Lower lobe of right lung (tissue), 2 donors: ENCODE results near the gene GALNT11. TPM values are rescaled to one million over a fixed set of nuclear protein-coding genes. Genes with fewer than 3 reads are reported as not detected.

Experiments
- ATAC-seq, 2 donors: fragments of 200-7000 bp; cut with Tn5 transposase; one replicate each; pipeline ENCODE4 v1.9.1; 2020 to 2022; ENCODE audit warnings: mild to moderate bottlenecking in 2 of 2, moderate library complexity in 2 of 2
- DNase-seq: peaks from one replicate; pipeline ENCODE4 v3.0.0-alpha.2; 2020
- H3K27ac ChIP-seq: fragments of 200-600 bp; one replicate; pipeline ENCODE4 v1.8.0; 2022
- H3K27me3 ChIP-seq: fragments of 200-600 bp; one replicate; pipeline ENCODE4 v1.8.0; 2022; ENCODE audit warnings: low read depth
- H3K36me3 ChIP-seq: fragments of 200-600 bp; one replicate; pipeline ENCODE4 v1.8.0; 2022; ENCODE audit warnings: mild to moderate bottlenecking
- H3K4me1 ChIP-seq: fragments of 200-600 bp; one replicate; pipeline ENCODE4 v1.8.0; 2022
- H3K4me3 ChIP-seq: fragments of 200-600 bp; one replicate; pipeline ENCODE4 v1.8.0; 2022; ENCODE audit warnings: mild to moderate bottlenecking
- H3K9me3 ChIP-seq: fragments of 200-600 bp; one replicate; pipeline ENCODE4 v1.8.0; 2022
- intact Hi-C: fragments of 100-400 bp; cut with DNase I; formaldehyde crosslinking; loops from one replicate; pipeline ENCODE4 v1.11.0; 2022
- total RNA-seq: library from RNA; stranded (reverse); fragmentation: NEBNext Ultra II Directional; extraction: Animal tissue kit (Norgen Biotek cat#: 25700); gene quantifications from one replicate; pipeline ENCODE4 v1.2.1, GENCODE V29; 2021
- TF ChIP-seq, protein P1 (sequence below): fragments of 200-600 bp; IDR thresholded peaks from one replicate; pipeline ENCODE4 v1.8.0; 2022; ENCODE audit warnings: antibody characterized with exemption, mild to moderate bottlenecking
- donor health status: DM: no; HTN: yes; CAD: no; lungs with severe emphysema.

GALNT11 gene
- total RNA-seq, 1 donor from 2014 or later: 39.6 TPM

- intact Hi-C loops: no loop called here
- H3K4me3 ChIP-seq: no peak overlapping the region
- peak in 1 of 2 donors; percentile 9 for ATAC-seq
- DNase-seq: no peak
- peaks cover 7% of the 10 kb centered on the region for H3K9me3 ChIP-seq
- no peak overlapping the region for H3K27ac ChIP-seq
- H3K4me1 ChIP-seq: no peaks in the 10 kb centered on the region
- H3K36me3 ChIP-seq: peaks cover 90% of the 10 kb centered on the region
- no peaks in the 10 kb centered on the region for H3K27me3 ChIP-seq
- TF ChIP-seq, protein P1, sequence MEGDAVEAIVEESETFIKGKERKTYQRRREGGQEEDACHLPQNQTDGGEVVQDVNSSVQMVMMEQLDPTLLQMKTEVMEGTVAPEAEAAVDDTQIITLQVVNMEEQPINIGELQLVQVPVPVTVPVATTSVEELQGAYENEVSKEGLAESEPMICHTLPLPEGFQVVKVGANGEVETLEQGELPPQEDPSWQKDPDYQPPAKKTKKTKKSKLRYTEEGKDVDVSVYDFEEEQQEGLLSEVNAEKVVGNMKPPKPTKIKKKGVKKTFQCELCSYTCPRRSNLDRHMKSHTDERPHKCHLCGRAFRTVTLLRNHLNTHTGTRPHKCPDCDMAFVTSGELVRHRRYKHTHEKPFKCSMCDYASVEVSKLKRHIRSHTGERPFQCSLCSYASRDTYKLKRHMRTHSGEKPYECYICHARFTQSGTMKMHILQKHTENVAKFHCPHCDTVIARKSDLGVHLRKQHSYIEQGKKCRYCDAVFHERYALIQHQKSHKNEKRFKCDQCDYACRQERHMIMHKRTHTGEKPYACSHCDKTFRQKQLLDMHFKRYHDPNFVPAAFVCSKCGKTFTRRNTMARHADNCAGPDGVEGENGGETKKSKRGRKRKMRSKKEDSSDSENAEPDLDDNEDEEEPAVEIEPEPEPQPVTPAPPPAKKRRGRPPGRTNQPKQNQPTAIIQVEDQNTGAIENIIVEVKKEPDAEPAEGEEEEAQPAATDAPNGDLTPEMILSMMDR: no peak
Measured at GRCh38 chr7:152128741-152129461, 103.4 kb downstream of the GALNT11 start.

- Histone ChIP-seq H3K27ac (no peak overlapping the region), H3K4me3 (no peak overlapping the region), H3K27me3 (no peaks in the 10 kb centered on the region), H3K4me1 (no peaks in the 10 kb centered on the region), H3K36me3 (peaks cover 86% of the 10 kb centered on the region), H3K9me3 (peaks cover 2% of the 10 kb centered on the region)
- ATAC-seq (no peak), DNase-seq (no peak)
- intact Hi-C loops: no loop called here
- TF ChIP-seq, protein P1: no peak
Measured at GRCh38 chr7:152129682-152130081, 104.2 kb downstream of the GALNT11 start.

- Histone ChIP-seq H3K4me1 (no peaks in the 10 kb centered on the region), H3K4me3 (no peak overlapping the region), H3K9me3 (no peaks in the 10 kb centered on the region), H3K36me3 (peaks cover 81% of the 10 kb centered on the region), H3K27ac (no peak overlapping the region), H3K27me3 (no peaks in the 10 kb centered on the region)
- TF ChIP-seq, protein P1: no peak
- intact Hi-C loops: no loop called here
- ATAC-seq (no peak), DNase-seq (no peak)
Measured at GRCh38 chr7:152130658-152131590, 105.5 kb downstream of the GALNT11 start.

GRCh38 chr7:152131981-152132494 lies 106.6 kb downstream of the GALNT11 start:
- Histone ChIP-seq H3K9me3 (no peaks in the 10 kb centered on the region), H3K4me1 (peaks cover under 1% of the 10 kb centered on the region), H3K36me3 (peaks cover 81% of the 10 kb centered on the region), H3K27ac (no peak overlapping the region), H3K27me3 (no peaks in the 10 kb centered on the region), H3K4me3 (no peak overlapping the region)
- no peak for DNase-seq
- ATAC-seq: no peak
- intact Hi-C loops: no loop called here
- TF ChIP-seq, protein P1: no peak

DNA sequence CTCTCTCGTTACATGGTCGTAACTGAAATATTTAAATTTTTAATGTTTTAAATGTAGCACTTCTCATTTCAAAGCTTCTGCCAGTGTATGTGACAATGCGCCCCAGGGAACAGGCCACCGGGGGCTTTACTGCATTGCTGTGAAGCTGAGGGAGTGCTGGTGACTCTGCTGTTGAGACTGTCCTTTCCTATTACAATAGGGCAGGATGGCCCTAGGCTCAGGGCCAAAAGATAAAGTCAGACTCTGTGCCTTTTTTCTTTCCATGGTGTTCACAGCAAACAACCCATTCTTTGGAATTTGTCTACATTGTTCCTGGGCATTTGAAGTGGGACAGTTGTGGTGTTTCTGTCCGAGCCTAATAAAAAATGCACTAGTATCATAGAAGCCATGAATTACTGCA lies 107.3 kb downstream of the GALNT11 start:
- peaks cover 7% of the 10 kb centered on the region for H3K4me1 ChIP-seq
- H3K27ac ChIP-seq: no peak overlapping the region
- TF ChIP-seq, protein P1: no peak
- intact Hi-C loops: no loop called here
- H3K9me3 ChIP-seq: no peaks in the 10 kb centered on the region
- H3K4me3 ChIP-seq: no peak overlapping the region
- H3K27me3 ChIP-seq: no peaks in the 10 kb centered on the region
- no peak for DNase-seq
- no peak for ATAC-seq
- peaks cover 81% of the 10 kb centered on the region for H3K36me3 ChIP-seq
